Gastroesophageal sphincter (tissue), 3 donors: ENCODE data around the gene SLC45A2.

Experiments used
- CTCF ChIP-seq, 4 experiments: fragments of 200-600 bp in 2 of 4; fragments of 450-650 bp in 2 of 4; sonication (generic) in 1 of 4; IDR thresholded peaks; one replicate each; pipeline ENCODE4 v1.5.1; 2017 to 2019; ENCODE audit warnings: antibody characterized with exemption in 4 of 4, mild to moderate bottlenecking in 2 of 4, moderate library complexity in 2 of 4
- POLR2A ChIP-seq, 2 donors: fragments of 450-650 bp; IDR thresholded peaks; one replicate each; pipeline ENCODE4 v1.6.1; 2017; ENCODE audit warnings: antibody characterized with exemption in 2 of 2, mild to moderate bottlenecking in 2 of 2, moderate library complexity in 1 of 2
- POLR2AphosphoS5 ChIP-seq: sonication (generic); formaldehyde crosslinking; IDR thresholded peaks from one replicate; pipeline ENCODE4 v1.6.1; 2017; ENCODE audit warnings: antibody characterized with exemption

- no peak for TF ChIP-seq CTCF (IDR thresholded peaks at IDR 0.05)
- no peak for TF ChIP-seq POLR2A (IDR thresholded peaks at IDR 0.05)
- TF ChIP-seq POLR2AphosphoS5: no peak
Measured at GRCh38 chr5:34031966-34032365, 47.5 kb upstream of the SLC45A2 start.
